HG02763 (cell line): ENCODE measurements around the gene TMEM140.

Experiments used
- ATAC-seq: cut with Tn5 transposase; IDR thresholded peaks from one replicate; pipeline ENCODE4 v1.9.1; 2021; ENCODE audit warnings: mild to moderate bottlenecking, moderate library complexity; ENCODE audit not compliant: unreplicated experiment

The TMEM140 gene

DNA sequence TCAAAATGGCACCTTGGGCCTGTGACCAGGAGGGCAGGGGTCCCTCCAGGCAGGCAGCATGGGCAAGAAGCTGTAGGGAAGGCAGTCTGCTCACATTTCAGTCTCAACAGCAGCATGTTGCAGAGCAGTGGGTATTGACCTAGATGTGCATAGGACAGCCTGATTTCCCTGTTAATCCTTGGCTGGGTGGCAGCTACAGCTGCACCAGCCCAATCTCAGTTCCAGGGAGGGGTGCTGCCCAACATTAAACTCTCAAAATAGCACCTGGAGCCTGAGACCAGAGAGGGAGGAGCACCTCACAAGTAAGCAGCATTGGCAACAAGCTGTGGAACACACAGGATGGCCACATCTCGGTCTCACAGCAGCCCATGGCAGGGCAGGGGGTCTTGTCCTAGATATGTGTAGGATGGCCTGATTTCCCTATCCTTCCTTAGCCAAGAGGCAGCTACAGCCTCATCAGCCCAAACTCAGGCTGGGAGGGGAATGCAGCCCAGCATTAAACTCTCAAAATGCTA is 10.3 kb downstream of the TMEM140 start:
- no peak for ATAC-seq

DNA sequence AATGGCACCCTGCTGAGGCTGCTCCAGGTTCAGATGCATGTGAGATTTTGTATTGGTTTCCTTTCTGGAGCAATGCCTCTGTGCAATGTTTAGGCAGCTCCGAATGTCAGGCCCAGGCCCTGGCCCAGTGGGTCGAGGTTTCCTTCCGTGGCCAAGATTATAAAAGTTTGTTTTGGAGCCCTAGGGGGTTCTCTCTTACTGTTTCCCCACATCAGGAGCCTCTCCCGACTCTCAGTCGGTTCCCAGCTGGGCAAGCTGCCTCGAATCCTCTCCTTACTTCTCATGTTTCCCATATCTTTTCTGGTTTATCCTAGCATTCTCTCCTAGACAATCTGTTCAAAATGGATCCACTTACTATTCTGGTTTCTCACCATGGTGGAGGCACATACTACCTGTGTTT is 11.0 kb downstream of the TMEM140 start:
- ATAC-seq, result no peak

DNA sequence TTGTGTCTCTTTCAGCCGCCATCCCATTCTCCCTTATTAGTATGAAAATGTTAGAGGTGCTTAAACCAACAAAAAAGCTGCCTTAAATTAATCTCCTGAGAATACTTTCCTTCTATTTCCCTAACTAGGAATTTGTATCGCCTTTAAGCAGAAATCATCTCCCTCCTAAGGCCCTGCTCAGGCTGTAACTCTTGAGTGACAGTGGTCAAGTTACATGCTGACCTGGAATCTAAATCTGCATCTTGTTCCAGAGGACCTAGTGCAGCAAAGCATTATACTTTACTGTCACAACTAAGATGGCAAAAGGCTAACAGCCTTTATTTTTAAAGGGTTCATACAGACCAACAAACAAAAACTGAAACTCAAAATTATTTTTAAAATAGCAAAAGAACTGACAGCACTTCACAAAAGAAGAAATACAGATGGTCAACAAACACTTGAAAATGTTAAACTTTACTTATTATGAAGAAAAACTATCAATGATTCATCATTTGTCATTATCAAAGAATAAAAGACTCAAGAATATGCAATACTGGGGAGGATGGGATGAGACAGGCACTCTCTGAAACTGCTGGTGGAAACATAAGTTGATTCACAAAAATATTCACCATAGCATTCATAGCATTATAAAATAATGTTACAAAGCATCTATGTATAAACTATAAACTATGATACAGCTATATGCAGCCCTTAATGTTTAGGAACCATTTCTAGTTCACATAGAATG is 11.7 kb downstream of the TMEM140 start:
- ATAC-seq, result no peak

DNA sequence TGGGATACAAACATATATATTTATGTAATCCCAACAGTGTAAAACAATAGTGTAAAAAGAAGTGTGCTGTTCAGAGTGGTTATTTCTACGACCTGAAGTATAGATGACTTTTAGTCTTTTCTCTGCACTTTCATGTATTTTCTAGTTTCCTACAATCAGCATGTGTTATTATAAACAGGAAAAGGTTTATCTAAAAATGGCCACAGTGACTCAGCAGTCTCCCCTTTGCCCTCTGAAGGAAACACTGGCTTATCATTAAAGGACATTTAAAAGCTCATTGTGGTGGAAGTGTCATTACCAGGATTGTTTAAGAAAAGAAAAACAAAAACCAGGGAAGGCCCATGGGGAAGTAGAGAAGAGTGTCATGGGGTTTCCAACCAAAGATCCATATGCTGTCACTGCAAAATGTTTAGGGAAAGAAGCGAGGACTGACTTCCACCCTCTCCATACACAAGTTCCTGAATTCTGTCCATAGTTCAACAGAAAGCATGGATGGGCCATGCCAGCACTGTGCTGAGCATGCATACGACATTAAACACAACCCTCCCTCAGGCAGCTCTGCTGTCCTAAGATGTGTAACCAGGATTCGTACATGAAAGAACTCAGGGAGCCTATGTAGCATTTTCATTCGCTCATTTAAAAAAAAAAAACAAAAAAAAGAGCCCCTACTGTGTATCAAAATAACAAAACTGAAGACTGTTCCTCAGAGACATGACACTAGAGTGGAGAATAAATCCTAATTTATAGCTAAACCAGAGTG is 12.4 kb downstream of the TMEM140 start:
- peak; percentile 37 for ATAC-seq

DNA sequence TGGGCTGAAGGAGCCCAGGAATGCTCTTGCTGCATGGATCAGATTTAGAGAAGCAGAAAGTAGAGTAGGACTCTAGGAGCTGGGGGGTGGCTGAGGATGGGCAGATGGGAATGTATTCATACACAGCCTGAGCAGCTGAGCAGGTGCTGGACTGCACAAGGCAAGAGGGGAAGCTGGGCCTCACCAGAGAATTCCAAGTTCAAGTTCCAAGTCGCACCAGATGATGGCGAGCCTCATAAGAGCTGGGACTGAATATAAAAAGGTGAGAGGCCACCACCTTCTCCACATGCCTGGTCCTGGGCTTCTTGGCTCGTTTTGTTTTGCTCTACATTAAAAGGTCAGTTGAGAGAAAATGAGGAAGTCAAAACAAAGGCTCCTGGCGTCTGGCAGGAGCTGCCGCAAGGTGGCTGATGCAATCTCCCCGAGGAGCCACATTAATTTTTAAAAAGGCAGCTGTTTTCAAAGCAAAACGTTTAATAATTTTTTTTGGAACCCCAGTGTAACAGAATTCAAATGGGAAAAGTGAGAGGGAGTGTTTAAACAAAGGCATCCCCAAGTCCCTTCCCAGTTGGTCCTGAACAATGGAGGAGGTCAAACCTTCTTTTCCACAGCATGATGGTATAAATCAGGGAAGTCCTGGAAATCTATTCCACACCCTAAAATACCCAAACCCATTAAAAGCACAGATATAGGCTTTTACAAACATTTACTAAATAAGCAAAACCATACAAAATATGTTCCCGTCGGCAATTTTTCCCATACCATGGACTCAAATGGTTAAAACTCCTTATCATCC is 13.2 kb downstream of the TMEM140 start:
- ATAC-seq, result no peak

DNA sequence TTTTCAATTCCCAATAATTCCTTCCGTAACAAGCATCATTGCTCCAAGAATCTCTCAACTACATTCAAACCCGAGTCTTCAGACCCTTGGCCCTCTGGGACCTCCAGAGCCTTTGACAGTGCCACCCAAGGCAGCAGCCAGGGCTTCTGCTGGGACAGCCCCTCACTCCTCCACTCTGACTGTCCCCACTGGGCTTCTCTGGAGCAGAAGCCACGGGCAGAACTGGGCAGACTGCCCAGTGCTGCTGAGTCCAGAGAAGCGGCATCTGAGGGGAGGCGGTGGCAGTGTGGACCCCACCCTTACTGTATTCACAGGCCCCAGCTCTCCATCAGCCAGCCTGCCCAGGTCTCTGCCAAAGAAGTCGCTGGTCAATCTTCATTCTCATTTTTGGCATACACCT is 13.8 kb downstream of the TMEM140 start:
- no peak for ATAC-seq

DNA sequence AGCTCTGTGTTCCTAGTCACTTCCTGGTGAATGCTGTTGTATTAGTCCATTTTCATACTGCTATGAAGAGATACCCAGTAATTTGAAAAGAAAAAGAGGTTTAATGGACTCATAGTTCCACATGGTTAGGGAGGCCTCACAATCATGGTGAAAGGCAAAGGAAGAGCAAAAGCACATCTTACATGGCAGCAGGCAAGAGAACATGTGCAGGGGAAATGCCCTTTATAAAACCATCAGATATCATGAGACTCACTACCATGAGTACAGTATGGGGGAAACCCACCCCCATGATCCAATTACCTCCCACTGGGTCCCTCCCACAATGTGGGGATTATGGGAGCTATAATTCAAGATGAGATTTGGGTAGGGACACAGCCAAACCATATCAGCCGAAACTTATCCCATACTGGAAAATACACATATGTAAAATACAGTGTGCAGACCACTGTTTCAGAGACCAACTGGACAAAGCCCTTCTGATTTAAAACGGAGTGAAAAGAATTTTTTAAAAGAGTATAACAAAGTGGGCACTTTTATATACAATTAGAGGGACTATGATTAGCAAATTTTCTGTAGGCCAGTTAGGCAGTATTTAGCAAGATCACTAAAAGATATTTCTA is 14.6 kb downstream of the TMEM140 start:
- ATAC-seq, result no peak

DNA sequence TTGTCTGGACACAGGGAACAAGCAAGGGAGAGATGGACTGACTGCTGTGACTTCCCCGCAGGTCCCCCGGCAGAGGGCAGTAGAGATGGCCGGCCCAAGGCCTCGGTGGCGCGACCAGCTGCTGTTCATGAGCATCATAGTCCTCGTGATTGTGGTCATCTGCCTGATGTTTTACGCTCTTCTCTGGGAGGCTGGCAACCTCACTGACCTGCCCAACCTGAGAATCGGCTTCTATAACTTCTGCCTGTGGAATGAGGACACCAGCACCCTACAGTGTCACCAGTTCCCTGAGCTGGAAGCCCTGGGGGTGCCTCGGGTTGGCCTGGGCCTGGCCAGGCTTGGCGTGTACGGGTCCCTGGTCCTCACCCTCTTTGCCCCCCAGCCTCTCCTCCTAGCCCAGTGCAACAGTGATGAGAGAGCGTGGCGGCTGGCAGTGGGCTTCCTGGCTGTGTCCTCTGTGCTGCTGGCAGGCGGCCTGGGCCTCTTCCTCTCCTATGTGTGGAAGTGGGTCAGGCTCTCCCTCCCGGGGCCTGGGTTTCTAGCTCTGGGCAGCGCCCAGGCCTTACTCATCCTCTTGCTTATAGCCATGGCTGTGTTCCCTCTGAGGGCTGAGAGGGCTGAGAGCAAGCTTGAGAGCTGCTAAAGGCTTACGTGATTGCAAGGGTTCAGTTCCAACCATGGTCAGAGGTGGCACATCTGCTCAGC is 16.6 kb downstream of the TMEM140 start:
- ATAC-seq, result no peak

DNA sequence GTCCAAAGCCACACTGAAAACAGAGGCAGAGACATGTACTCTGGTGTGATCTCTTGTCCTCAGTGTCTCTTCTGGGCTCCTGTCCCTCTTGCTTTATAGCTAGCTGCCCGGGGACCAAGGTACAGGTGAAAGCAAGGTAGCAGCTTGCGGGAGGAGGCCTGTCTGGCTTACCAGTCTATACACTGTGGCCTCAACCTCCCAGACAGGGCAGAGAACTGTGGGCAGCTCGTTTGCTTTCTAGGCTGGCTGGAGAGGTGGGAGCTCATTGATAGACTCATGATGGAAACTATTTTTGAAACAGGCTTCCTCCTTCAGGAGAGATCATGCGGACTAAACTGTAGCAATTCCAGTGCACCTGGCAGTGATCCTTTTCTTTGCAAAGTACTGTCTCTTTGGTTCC is 18.0 kb downstream of the TMEM140 start:
- no peak for ATAC-seq

DNA sequence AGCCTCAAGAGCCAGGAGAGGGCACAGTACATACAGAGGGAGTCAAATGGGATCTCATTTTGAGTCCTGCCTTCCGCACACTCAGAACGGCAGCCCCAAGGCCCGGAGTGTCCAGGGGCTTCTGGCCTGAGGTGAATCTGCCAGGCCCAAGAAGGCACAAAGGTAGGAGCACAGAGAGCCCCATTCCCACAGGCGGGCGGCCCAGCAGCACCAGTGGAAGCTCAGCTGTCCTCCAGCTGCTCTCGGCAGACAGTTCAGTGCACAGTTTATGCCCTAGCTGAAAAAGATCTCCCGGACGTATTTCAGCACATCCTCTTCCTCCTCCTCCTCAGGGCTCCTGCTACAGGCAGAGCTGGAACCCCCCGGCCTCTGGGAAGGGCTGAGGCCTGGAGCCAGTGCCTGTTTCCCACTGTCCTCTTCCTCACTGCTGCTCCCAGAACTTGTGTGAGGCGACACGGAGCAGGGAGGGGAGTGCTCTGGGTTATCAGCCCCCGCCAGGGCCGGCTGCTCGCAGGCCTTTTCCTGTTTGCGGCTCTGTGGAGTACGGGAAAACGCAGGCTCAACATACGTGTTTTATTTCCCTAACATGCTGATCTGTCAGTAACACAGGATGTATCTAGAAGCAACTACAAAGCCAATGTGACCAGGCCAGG is 18.6 kb downstream of the TMEM140 start:
- ATAC-seq, result no peak

DNA sequence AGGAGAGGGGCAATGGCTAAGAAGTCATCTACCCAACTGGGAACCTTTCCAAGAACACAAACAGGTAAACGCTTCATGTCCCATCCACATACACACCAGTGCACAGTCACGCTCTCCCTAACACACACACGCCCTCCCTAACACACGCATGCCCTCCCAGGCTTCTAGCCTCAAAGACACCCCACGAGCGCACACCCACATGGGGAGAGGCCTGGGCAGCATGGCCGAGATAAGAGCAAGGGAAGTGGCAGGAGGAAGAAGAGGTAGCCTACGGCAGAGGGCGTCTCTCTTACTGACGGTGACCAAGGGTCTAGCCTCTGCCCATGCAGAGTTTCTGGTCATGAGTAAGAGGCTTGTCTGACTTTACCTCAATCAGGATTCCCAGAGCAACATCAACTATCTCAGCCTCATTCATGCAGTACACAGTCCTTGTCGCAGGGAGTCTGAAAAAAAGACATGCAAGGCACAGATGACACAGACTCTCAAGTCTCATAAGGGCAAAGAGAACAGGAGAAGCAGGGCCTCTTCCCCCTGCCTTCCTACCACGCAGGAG is 19.6 kb downstream of the TMEM140 start:
- no peak for ATAC-seq

DNA sequence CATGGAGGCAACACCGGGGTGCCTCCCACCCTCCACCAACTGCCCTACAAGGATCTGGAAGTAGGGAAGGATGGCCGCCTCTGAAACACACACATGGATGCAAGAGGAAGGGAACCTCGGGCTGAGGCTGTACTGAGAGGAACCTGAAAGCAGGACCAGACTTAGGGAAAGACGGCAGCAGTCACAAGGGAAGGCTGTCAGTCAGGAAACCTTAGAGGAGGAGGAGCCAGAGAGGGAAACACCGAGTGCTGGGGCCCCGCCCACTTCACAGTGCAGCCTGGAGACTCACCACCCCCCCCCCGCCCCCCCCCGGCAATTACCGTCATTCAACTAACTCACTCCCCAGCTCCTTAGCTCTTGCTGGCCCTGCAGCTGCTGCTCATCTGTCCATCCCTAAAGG is 20.1 kb downstream of the TMEM140 start:
- ATAC-seq, result no peak

DNA sequence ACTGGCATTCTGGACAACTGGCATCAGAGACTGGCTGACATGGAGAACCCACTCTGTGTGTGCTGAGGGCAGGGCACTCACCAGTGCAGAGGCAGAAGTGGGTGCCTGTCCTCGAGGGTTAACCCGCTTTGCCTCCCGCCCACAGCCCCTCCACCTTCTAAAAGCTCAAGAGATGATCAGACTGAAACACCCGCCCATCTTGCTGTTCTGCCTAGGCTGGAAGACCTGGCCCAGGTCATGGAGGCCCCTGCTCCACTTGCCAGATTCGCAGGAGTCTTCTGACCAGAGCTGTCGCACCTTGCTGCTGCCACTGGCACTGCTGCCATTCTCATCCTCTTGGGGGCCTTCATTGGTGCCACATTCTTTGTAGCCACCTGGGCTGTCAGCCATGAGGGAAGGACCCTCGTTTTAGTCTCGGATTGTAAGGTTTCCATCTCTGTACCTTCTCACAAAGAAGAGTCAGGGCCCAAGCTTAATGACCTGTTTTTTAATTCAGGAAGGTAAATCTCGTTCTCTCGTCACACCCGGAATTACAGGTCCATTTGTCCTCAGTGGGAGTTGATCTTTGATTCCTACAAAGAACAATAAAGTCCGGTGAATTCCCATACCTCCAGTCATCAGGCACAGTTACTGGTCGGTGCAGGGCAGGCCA is 20.7 kb downstream of the TMEM140 start:
- ATAC-seq, result no peak

DNA sequence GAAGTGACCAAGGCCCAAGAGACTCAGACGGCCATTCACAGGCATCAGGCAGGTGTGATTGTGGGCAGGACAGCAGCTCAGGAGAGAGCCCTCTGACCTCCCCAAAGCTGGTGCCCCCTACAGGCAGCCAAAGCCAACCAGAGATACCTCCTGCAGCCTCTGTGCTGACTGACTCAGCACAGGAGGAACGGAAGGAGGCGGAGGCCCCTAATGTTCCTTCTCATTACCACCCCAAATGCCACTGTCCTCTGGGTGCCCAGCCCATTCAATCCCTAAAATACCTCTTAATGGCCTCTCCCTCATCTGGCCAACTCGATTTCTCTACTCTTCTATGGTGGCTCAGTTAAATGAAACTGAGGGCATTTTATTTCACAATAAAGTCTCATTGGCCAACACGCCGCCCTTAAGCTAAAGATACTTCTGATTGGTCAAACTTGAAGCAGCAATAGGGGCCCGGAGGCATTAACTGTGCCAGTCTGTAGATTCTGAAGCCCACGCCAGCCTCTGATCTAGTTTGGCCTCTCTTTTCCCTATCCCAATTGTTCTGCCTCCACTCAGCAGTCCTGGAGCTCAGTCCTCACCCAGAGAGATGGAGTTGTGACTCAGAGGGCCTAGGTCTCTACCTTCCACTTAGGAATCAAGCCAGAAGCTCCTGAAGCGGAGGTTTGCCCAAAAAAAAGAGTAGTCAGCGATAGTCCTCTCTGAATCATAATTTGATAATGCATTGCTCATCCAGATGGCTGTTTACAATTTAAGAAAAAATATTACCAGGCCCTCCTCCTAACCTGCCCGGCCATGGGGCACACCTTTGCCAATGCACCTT is 21.5 kb downstream of the TMEM140 start:
- peak; percentile 34 for ATAC-seq

DNA sequence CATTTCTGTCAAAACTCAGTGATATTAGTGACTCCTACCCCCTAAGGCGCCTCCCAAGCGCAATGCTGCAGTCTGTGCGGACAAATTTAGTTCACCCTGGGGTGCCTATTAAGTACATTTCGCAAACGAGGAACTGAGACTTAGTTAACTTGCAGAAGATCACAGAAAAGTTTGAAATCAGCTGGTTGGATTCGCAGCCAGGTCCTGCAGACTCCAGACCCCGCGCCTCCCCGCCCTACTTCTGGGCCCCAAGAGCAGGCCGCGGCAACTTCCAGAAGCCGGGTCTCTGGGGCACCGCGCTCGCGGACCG is 22.0 kb downstream of the TMEM140 start:
- no peak for ATAC-seq

DNA sequence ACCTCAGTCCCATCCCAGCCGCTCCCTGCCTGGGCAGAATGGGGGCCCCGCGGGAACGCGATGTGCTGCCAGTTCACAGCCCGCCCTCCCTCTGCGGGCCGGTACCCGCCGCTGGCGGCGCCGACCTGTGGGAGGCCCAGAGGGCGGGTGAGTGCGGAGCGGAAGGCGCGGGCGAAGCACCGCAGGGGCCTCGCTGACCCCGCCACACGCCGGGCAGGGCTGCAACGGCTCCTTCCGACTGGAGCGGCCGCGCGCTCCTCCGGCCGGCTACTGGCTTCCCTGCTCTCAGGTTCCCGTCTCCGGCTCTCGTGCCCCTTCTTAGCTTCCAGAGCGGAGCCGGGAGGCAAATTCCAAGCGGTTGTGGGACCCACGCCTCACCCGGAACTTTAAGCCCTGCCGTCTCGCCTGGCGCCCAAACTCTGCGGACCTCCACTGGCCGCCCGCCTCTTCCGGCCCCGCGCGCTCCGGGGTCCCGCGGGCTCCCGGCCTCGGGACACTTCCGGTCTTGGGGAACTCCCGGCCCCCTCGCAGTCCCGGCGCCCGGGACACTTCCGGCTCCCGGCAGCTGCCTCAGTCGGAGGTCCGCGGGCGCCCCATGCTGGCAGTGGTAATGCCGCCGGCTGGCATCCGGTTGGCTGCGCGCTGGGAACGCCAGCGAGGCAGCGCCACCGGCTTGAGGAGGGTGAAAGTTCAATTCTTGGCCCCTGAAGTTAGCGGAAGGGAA is 22.6 kb downstream of the TMEM140 start, which contains the start of gene CYREN:
CYREN (minus strand) TSS at position 434 of the 724 bp plus-strand sequence. CDS start 1,785 bp downstream, outside the sequence.
- peak; percentile 69 for ATAC-seq

DNA sequence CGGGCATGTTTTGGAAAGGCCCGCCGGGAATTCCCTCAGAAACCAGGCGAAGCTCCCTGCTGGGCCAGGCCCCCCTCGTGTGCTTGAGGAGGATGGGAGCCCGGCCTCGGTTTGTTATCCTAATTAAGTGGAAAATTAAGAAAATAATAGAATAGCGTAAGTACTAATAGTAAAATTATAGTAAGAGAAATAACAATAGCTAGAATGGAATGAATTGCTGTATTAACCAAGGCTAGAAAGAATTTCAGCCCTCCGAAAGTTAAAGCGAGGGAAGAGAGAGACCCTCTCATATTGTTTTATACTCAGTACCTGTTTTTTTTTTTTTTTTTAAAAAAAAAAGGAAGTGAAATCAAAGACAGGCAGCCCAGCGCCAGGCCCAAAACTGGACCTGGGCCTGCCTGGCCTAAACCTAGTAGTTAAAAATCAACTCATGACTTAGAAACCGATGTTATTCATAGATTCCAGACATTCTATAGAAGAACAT is 23.2 kb downstream of the TMEM140 start:
- ATAC-seq, result peak; percentile 30
